WI38 (cell line): ENCODE results near the gene LRP1B.

Experiments used
- H3K4me3 ChIP-seq: 2 replicates; pipeline ENCODE4 v1.5.1; 2011; ENCODE audit warnings: low read depth, mild to moderate bottlenecking, control low read depth, low read length
- TF ChIP-seq, protein P1 (sequence below): IDR thresholded peaks from 2 replicates; pipeline ENCODE4 v1.5.1; 2012; ENCODE audit warnings: low read depth, mild to moderate bottlenecking, control low read depth, low read length

LRP1B gene

GRCh38 chr2:140714586-140714985 is 1416.2 kb downstream of the LRP1B start:
- TF ChIP-seq, protein P1, sequence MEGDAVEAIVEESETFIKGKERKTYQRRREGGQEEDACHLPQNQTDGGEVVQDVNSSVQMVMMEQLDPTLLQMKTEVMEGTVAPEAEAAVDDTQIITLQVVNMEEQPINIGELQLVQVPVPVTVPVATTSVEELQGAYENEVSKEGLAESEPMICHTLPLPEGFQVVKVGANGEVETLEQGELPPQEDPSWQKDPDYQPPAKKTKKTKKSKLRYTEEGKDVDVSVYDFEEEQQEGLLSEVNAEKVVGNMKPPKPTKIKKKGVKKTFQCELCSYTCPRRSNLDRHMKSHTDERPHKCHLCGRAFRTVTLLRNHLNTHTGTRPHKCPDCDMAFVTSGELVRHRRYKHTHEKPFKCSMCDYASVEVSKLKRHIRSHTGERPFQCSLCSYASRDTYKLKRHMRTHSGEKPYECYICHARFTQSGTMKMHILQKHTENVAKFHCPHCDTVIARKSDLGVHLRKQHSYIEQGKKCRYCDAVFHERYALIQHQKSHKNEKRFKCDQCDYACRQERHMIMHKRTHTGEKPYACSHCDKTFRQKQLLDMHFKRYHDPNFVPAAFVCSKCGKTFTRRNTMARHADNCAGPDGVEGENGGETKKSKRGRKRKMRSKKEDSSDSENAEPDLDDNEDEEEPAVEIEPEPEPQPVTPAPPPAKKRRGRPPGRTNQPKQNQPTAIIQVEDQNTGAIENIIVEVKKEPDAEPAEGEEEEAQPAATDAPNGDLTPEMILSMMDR = no peak
- no peak overlapping the region for H3K4me3 ChIP-seq

GRCh38 chr2:140711867-140712266 is 1418.9 kb downstream of the LRP1B start:
- H3K4me3 ChIP-seq = no peak overlapping the region
- TF ChIP-seq, protein P1 = no peak

GRCh38 chr2:140701726-140702125 is 1429.1 kb downstream of the LRP1B start:
- H3K4me3 ChIP-seq = no peak overlapping the region
- TF ChIP-seq, protein P1 = no peak

DNA sequence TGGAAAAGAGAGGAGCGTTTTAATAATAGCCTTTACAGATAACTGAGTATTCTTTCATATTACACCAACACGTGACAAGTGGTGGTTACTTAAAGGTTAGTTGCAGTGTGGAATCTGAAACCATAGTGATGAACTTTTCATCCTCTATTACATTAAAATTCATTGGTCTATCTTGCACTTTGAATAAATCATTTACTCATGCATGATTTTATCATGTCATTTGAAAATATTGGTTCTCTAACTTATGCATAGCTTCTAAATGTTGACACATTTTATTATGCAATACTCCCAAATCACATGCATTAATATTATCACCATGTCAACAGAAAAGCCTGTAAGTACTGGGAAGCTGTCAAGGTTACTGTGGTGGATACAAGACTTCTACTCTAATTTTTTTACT is 1432.2 kb downstream of the LRP1B start:
- TF ChIP-seq, protein P1 = no peak
- no peak overlapping the region for H3K4me3 ChIP-seq

GRCh38 chr2:140696449-140696848 is 1434.4 kb downstream of the LRP1B start:
- no peak overlapping the region for H3K4me3 ChIP-seq
- TF ChIP-seq, protein P1 = no peak

DNA sequence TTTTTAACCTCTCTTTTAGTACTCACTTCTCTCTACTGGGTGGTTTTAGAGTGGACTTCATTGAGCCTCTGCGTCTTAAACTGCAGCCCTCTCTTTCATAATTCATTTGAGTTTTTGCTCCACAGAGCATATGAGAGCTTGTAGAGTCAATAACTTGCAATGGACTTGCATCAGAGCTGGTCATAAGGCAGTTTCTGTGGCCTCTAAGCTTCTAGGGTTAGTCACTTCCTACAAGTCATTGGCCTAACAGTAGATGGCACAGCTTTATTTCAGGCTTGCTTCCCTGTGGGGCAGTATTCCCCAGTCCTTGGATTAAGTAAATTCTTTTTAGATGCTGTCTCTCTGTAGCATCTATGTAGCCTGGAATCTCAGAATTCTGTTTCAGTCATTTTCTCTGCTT is 1435.7 kb downstream of the LRP1B start:
- TF ChIP-seq, protein P1 = no peak

DNA sequence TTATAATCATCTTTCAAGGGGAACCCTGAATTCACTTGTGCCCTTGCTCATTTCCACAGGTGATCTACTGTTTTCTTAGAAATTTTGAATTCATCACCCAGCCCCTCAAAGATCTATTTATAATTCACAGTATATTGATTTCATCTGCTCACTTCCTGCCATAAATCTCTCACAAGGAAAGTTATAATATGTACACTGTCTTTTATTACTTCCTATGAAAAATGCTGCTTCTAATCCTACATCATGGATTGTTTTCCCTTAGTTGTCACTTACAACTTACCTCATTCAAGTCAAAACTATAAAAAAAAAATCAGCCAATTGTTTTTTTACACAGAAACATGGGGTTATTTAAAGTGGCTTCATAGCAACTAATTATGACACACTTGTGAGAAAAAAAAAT is 1443.0 kb downstream of the LRP1B start:
- H3K4me3 ChIP-seq = no peak overlapping the region
- TF ChIP-seq, protein P1 = no peak

More for the DNA sequence above, 1435.7 kb downstream of the LRP1B start:
- no peak overlapping the region for H3K4me3 ChIP-seq
